ENCODE results near the gene IL18RAP.

IL18RAP gene

DNA sequence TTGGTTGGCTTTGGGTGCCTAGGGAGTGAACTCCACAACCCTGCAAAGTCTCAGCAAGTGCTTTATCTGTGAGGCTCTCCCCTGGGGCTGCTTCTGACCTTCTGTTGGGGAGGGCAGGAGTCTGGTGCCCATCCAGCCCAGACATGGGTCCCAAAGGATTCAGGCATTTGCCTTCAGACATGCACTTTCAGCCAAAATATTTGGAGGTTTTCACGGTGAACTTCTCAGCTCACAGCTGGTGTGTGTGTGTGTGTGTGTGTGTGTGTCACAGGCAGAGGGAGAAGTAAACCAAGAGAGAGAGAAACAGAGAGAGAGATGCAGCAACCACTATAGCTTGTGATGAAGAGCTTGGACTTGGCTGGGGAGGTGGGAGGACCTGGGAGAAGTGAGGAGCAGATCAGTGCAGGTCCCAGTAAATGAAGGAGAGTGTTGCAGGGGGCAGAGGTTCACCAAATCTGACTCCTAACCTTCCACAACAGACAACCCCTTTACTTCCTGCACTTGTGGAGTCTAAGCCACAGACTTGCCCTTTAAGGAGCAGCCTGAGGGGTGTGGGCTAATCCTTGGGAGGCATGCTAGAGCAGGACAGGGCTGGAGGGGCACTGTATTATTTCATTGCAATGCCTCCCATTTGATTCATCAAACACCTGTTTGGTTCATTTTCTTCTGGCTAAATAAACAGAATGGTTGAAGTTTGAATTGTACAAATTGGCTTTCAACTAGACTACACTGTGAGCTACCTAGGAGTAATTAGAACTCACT is 64.2 kb downstream of the IL18RAP start:
- H3K27ac Mint-ChIP-seq, result no peak overlapping the region

DNA sequence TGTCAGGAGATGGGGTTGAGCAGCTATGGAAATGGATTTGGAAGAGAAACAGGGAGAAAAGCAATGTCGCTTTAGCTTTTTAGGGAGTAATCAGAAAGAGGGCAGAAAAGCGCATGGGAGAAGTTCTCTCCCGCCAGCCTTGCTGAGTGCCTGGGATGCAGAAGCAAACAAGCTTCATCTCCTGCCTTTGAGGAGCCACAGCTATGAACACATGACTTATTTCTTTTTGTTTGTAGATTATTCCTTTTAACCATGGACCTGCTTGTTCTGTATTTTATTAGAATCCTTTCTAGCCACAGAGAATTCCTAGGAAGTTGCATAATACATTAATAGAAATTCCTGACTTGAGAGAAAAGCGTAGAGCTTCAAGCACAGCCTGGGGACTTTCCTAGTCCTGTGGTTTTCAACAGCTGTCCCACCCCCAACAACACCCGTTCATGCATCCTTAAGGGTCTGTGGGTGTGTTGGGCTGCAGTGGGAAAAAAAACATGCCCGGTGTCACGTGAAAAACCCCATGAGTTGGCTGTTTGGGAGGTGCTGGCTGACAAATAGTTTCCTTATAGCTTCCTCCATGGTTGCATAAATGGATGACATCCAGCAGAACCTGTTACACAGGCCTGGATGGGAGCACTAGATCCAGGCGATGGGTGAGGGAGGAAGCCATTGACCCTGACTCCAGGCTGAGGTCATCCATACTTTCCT is 65.0 kb downstream of the IL18RAP start:
- DNase-seq, result no peak
- TF ChIP-seq, protein P1, sequence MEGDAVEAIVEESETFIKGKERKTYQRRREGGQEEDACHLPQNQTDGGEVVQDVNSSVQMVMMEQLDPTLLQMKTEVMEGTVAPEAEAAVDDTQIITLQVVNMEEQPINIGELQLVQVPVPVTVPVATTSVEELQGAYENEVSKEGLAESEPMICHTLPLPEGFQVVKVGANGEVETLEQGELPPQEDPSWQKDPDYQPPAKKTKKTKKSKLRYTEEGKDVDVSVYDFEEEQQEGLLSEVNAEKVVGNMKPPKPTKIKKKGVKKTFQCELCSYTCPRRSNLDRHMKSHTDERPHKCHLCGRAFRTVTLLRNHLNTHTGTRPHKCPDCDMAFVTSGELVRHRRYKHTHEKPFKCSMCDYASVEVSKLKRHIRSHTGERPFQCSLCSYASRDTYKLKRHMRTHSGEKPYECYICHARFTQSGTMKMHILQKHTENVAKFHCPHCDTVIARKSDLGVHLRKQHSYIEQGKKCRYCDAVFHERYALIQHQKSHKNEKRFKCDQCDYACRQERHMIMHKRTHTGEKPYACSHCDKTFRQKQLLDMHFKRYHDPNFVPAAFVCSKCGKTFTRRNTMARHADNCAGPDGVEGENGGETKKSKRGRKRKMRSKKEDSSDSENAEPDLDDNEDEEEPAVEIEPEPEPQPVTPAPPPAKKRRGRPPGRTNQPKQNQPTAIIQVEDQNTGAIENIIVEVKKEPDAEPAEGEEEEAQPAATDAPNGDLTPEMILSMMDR (IDR thresholded peaks at IDR 0.05), result no peak
- Mint-ChIP-seq H3K4me3 (no peak overlapping the region), H3K27ac (no peak overlapping the region), H3K9me3 (no peaks in the 10 kb centered on the region), H3K27me3 (ENCODE audit: low read depth, poor library complexity) (peaks cover 10% of the 10 kb centered on the region), H3K36me3 (ENCODE audit: low read depth) (no peaks in the 10 kb centered on the region), H3K4me1 (no peaks in the 10 kb centered on the region)

More for the DNA sequence above, 64.2 kb downstream of the IL18RAP start:
- Mint-ChIP-seq H3K4me3 (no peak overlapping the region), H3K4me1 (no peaks in the 10 kb centered on the region), H3K27me3 (ENCODE audit: low read depth, poor library complexity) (peaks cover 10% of the 10 kb centered on the region), H3K9me3 (no peaks in the 10 kb centered on the region), H3K36me3 (ENCODE audit: low read depth) (no peaks in the 10 kb centered on the region)
- no peak for DNase-seq
- TF ChIP-seq, protein P1 (IDR thresholded peaks at IDR 0.05), result no peak

DNA sequence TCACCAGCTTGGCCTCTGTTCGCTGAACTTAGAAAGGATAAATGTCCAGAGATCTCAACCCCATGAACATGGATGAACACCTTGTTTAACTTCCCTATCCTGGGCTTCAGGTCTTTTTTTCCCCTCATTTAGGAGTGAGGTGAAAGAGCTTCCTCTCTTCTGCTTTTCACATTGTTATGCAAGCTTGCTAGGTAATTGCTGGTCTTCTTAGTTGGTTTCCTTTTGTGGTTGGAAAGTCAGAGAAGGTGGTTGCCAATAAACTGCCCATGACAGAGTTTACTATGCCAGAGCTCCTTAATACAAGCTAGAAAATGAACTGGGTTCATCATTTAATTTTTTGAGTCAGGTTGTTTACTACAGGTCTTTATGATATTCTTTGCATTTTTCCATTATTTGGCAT is 66.7 kb downstream of the IL18RAP start:
- H3K27me3 Mint-ChIP-seq (ENCODE audit: low read depth, poor library complexity), result peaks cover 10% of the 10 kb centered on the region

DNA sequence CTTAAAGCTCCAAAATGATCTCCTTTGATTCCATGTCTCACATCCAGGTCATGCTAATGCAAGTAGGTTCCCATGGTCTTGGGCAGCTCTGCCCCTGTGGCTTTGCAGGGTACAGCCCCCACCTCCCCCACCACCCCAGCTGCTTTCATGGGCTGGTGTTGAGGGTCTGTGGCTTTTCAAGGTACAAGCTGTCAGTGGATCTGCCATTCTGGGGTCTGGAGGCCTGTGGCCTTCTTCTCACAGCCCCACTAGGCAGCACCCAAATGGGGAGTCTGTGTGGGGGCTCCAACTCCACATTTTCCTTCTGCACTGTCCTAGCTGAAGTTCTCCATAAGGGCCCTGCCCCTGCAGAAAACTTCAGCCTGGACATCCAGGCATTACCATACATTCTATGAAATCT is 69.0 kb downstream of the IL18RAP start:
- H3K9me3 Mint-ChIP-seq, result peaks cover 18% of the 10 kb centered on the region
- TF ChIP-seq, protein P1 (IDR thresholded peaks at IDR 0.05), result no peak
- H3K27ac Mint-ChIP-seq, result no peak overlapping the region
- no peak overlapping the region for H3K4me3 Mint-ChIP-seq
- no peaks in the 10 kb centered on the region for H3K36me3 Mint-ChIP-seq (ENCODE audit: low read depth)
- no peak for DNase-seq
- peaks cover 2% of the 10 kb centered on the region for H3K27me3 Mint-ChIP-seq (ENCODE audit: low read depth, poor library complexity)
- no peaks in the 10 kb centered on the region for H3K4me1 Mint-ChIP-seq

More for the DNA sequence above, 66.7 kb downstream of the IL18RAP start:
- Mint-ChIP-seq H3K4me3 (no peak overlapping the region), H3K36me3 (ENCODE audit: low read depth) (no peaks in the 10 kb centered on the region), H3K9me3 (peaks cover 11% of the 10 kb centered on the region), H3K27ac (no peak overlapping the region), H3K4me1 (no peaks in the 10 kb centered on the region)
- no peak for DNase-seq
- TF ChIP-seq, protein P1 (IDR thresholded peaks at IDR 0.05), result no peak

DNA sequence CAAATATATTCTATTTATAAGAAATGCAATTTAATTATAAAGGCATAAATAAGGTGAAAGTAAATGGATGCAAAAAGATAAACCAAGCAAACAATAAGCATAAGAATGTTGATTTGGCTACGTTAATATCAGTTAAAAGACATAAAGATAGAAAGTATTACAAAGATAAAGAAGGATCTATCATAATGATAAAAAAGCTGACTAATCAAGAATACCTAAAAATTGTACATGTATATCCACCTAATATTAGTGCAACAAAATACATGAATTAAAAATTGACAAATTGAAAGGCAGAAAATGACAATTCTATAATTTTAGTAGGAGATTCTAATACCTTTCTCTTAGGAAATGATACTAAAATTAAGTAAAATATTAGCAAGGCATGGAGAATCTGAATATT is 71.6 kb downstream of the IL18RAP start:
- no peak for DNase-seq
- Mint-ChIP-seq H3K9me3 (peaks cover 18% of the 10 kb centered on the region), H3K27ac (no peak overlapping the region), H3K27me3 (ENCODE audit: low read depth, poor library complexity) (peaks cover 9% of the 10 kb centered on the region), H3K36me3 (ENCODE audit: low read depth) (no peaks in the 10 kb centered on the region), H3K4me3 (no peak overlapping the region), H3K4me1 (no peaks in the 10 kb centered on the region)
- TF ChIP-seq, protein P1 (IDR thresholded peaks at IDR 0.05), result no peak

All from nephron progenitor cell (in vitro differentiated cells).